Urothelium cell line (cell line): ENCODE results near the gene HAP1.
"Not testable (repeated sequence)": the region's sequence is repeated elsewhere in the genome, so short reads cannot be mapped to it uniquely, and the experiment has no call there.

Experiments
- DNase-seq: peaks from one replicate; pipeline ENCODE4 v3.0.0; 2011; ENCODE audit warnings: low spot score, mixed read lengths
- FAIRE-seq: peaks from 2 replicates; lab custom pipeline; 2011; peaks lifted over from hg19 to GRCh38; lab: Jason Lieb, UNC

The HAP1 gene

DNA sequence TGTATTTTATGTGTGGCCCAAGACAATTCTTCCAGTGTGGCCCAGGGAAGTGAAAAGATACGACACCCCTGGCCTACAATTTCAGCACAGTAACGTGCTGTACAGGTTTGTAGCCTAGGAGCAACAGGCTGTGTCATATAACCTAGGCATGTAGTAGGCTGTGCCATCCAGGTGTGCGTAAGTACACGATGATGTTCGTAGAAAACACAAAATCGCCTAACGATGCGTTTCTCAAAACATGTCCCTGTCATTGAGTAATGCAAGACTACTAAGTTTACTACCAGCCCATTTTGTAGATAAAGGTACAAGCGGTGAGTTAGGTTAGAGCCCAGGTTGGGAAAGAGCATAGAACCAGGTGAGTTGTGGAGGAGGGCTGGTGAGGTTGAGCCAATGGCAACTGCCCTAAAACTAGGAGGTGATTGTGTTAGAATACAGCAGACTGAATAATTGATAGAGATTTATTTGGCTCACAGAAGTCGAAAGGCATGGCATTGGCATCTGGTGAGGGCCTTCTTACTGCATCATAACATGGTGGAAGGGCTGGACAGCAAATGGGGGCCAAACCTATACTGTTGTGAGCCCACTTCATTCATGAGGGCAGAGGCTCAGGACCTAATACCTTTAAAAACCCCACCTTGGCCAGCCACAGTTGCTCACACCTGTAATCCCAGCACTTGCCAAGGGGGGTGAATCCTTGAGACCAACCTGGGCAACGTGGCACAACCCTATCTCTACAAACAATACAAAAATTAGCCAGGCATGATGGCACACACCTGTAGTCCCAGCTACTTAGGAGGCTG lies 41.5 kb downstream of the HAP1 start:
- FAIRE-seq (no peak), DNase-seq (no peak)

DNA sequence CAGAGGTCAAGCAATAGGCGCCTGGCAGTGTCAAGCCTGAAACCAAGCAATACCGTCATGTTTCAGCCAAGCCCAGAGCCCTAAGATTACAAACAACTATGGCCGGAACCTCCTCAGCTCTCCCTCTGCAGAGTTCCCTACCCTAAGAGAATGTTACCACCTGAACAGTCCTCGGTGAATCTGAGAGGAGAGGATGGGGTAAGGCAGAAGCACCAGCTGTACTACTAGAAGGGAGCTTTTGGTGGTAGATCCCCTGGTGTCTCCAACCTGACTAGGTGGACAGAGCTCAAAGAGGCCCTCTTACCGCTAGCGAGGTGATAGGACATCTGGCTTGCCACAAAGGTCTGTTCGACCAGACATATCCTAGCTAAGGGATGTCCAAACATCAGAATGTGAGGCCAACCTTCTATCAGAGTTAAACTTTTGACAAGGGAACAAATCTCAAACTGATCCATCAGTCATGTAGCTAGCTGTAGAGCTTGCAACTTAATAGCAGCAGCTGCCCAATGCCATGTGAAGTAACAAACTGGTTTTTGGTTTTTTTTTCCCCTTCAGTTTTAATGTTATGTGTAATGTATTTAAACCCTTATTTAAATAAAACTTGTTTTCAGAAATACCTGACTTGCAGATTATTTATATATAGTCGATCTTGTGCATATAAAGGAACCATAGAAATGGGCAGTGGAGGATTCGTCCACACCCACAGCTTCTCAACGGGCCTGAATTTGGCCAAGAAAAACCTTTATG lies 43.2 kb downstream of the HAP1 start:
- FAIRE-seq, result no peak

DNA sequence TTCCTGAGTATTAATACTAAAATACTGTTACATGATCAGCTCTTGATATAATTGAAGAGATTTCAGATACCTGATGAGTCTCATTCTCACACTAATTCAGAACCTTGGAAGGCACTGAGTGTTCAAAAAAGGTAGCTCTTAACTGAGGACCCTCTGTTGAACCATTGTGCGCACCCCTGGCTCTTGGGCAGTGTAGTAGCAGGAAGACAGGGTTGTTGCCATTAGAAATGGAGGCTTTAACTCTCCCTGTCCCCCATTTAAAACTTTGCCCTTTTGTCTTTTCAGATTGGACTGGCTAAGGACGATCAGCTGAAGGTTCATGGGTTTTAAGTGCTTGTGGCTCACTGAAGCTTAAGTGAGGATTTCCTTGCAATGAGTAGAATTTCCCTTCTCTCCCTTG lies 43.9 kb downstream of the HAP1 start:
- FAIRE-seq, result no peak

More for the DNA sequence above, 43.2 kb downstream of the HAP1 start:
- no peak for DNase-seq

DNA sequence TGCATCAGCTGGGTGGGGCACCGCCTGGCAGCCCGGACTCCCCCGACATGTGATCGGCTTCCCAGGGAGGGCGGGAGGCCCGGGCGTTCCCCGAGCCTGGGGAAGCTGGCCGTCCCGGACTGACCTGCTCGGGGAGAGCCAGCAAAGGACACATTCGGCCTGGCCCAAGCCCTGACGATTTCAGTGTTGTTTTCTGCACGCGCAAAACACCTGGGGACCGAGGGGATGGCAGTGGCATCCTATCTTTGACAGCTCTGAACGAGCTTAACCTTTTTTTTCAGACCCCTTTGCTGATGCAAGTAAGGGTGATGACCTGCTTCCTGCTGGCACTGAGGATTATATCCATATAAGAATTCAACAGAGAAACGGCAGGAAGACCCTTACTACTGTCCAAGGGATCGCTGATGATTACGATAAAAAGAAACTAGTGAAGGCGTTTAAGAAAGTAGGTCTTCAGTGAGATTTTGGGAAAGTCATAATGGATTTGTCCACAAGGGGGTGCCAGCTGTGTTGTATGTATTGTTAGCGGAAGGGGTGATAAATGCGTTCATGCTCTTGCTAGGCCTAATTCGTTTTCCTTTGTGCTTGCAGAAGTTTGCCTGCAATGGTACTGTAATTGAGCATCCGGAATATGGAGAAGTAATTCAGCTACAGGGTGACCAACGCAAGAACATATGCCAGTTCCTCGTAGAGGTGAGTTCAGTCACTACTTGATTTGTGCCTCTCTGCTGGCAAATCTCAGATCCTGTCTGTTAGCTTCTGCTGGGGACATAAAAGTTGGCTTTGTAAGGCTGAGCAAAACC lies 44.7 kb downstream of the HAP1 start:
- FAIRE-seq, result no peak
- DNase-seq, result peak; percentile 36

More for the DNA sequence above, 43.9 kb downstream of the HAP1 start:
- DNase-seq, result no peak

- peak; percentile 93 for FAIRE-seq
Observed at GRCh38 chr17:41688641-41689496, 45.6 kb downstream of the HAP1 start, which contains the start of gene EIF1. TSS of gene EIF1 (plus strand) at chr17:41688885. CDS start at chr17:41689039, 154 bp downstream.

DNA sequence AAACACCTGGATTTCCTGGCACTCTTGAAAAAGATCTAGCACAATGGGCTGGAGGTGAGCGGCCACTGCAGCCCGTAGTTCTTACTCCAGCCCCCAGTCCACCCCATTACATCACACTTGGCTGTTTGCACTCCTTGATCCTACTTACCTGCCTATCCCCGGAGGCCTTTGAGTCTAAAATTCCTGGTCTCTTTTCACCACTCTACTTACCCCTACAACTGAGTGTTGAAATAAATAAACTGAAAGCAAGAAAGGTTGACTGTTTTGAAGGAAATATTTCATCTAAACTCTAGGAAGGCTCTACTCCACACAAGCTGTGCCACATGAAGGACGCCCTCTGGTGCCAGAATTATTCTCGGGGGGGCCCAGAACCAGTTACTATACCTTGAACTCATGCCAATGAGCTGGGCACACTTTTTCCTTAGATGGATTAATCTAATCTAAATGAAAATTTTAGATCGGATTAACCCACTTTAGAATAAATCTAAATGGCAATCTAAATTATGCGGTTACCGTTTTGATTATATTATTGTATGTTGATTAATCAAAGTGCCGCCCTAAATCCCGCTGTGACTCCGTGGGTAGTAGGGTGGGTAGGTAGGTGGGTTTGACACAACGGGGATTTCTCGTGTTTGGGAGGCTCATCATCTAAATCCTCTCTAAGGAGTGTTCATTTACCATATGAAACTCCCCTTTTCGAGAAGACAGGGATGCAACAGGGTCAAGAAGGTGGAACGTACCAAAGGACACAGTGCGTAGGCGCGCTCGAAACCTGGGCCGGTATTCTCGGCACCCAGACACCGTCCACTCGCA lies 46.4 kb downstream of the HAP1 start:
- DNase-seq, result no peak
- FAIRE-seq, result no peak

More at GRCh38 chr17:41688641-41689496, 45.6 kb downstream of the HAP1 start, which contains the start of gene EIF1:
- peak; percentile 99 for DNase-seq

DNA sequence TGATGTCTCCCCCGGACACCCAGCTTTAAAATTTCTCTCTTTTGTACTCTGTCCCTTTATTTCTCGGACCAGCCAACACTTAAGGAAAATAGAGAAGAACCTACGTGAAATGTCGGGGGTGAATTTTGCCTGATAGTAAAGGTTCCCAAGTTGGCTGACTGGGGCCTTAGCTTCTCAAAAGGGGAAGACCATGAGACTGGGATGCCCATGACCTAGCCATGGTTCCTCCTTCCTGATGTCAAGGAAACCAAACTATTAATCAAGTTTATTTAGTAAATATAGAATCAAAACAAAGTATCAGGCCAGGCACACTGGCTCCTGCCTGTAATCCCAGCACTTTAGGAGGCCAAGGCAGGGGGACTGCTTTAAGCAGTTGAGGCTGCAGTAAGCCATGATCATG lies 48.2 kb downstream of the HAP1 start:
- FAIRE-seq (no peak), DNase-seq (no peak)

GRCh38 chr17:41685753-41686152 lies 48.7 kb downstream of the HAP1 start:
- not testable (repeated sequence) for DNase-seq, FAIRE-seq

- DNase-seq (no peak), FAIRE-seq (no peak)
Observed at GRCh38 chr17:41684035-41684434, 50.4 kb downstream of the HAP1 start.

DNA sequence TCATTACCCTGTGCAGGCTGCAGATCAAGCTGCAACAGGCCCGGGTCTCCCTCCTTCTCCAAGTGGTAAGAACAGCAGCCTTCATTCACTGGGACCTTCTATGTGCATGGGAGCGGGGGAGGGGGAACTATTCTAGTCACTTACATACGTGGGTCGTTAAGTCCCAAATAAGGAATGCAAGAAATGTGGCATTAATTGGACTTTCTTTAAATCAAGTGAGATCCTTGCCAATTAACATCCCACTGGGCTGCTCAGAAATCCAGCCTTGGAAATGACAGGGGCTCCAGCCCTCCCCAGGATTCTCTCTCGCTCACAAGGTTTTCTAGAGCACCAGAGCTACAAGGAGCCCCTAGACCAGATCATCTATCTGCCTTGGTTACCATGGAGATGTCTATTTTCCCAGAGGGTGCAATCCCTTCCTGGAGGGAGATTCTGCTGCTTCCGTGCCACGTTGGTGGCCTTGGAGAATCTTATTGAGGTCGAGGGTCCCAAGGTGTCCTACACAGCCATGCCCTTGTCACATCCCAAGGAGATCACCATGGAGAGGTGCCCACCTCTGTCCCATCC lies 50.9 kb downstream of the HAP1 start:
- DNase-seq (no peak), FAIRE-seq (no peak)

DNA sequence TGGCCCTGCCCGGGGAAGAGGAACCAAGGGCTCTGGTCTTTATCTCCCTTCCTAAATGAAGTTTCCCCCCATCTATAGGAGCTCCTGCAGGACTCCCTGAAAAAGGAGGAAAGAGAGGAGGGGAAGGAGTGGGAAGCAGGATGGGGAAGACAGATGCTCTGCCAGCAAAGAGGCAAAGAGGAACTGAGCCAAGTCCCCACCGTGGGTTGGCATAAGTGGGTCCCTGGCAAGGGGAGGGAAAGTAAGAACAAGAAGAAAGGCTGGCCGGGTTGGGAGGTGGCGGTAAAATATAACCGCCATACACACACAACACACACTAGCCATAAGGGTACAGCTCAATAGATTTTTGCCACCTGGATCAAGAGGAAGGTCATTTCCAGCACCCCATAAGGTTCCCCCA lies 51.8 kb downstream of the HAP1 start:
- DNase-seq (no peak), FAIRE-seq (no peak)

- no peak for FAIRE-seq
- no peak for DNase-seq
Observed at GRCh38 chr17:41681776-41682175, 52.7 kb downstream of the HAP1 start.

GRCh38 chr17:41680426-41681040 lies 53.9 kb downstream of the HAP1 start:
- no peak for DNase-seq
- no peak for FAIRE-seq

DNA sequence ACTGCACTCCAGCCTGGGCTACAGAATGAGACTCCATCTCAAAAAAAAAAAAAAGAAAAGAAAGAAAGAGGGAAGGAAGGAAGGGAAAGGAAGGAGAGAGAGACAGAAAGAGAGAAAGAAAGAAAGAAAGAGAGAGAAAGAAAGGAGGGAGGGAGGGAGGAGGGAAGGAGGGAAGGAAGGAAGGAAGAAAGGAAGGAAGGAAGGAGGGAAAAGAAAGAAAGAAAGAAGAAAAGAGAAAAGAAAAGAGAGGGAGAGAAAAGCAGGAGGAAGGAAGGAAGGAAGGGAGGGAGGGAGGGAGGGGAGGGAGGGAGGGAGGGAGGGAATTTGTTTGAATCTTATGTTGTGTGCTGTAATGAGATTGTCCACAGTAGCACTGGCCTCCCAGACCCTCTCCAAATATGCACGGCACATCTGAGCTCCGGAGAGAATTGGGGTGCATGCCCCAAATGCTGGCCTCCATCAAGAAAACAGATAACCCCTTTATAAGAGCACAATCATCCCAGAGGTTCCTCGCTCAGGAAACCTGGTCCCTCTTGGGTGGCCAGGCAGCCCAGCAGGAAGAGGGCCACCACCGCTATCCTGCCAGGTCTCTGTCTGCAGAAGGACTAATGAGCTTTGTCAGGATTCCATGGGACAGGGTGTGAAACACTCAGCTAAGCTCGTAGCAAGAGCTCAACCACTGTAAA lies 54.6 kb downstream of the HAP1 start:
- no peak for DNase-seq
- FAIRE-seq, result no peak

DNA sequence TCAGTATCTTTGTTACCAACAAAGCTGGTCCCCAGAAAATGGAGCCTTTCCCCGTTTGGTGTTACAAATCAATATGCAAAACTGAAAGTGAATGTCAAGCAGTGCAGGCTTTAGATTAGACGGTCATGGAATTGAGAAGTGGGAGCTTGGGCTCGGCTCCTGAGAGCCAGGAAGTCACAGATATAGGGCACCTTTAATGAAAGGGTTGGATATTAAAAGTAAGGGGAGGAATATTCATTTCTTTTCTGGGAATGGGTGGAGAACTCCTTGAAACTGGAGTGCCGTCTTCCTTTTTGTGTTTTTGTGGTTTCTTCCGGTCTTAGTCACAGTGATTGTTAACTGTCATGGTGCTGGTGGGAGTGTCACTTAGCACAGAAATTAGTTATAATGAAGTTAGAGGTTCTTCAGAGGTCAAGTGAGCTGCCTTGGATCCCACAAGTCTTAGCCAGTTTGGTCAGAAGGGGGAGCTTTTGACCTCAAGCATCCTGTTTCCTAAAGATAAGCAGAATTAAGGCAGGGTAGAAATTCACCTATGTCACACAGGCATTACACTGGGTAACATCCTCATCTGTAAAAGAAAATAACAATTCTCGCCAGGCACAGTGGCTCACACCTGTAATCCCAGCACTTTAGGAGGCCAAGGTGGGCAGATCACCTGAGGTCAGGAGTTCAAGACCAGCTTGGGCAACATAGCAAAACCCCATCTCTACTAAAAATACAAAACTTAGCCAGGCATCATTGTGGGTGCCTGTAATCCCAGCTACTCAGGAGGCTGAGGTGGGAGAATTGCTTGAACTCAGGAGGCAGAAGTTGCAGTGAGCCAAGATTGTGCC lies 55.3 kb downstream of the HAP1 start:
- FAIRE-seq (no peak), DNase-seq (peak; percentile 33)

DNA sequence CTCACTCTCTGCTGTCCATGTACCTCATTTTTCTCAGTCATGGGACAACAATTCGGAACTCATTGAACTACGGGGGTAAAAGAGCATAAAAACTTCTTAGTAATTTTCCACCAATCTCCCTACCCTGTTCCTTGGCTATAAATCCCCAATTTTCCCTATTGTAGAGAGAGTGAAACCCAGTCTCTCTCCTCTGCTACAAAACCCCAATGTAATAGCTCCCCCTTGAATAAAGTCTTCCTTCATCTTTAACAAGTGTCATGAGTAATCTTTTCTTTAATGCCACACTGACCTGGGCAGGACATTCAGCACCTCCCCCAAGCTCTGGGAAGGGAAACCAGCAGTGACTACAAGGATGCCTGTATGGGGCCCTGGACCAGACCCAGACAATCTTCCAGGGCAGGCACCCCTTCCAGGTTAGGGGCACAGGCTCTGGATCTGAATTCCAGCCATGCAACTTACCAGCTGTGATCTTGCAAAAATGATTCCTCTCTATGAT lies 56.0 kb downstream of the HAP1 start:
- DNase-seq, result peak; percentile 43
- no peak for FAIRE-seq

DNA sequence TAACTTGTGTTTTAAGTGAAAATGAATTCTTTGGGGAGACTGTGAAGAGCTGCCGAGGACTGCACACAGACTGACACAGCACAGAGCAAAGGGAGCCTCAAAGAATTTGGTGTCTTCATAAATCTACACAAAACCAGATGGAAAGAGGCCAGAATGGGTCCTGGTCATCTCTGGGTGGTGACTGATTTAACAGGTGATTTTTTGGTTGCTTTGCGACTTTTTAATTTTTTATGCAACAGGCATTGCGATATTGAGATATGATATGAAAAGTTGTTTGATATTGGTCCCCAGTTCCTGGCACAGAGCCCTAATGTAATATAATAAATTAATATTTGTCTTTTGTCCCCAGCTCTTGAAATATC lies 58.4 kb downstream of the HAP1 start:
- no peak for FAIRE-seq

More for the DNA sequence above, 58.4 kb downstream of the HAP1 start:
- DNase-seq, result no peak
